HL-60 (cell line): ENCODE results near the gene C16orf90.

Experiments used
- DNase-seq, 2 experiments: peaks; one replicate each; pipeline ENCODE4 v3.0.0-alpha.2; 2010 to 2020; ENCODE audit warnings: low read depth in 1 of 2, low spot score in 1 of 2
- H3K27ac ChIP-seq: fragments of 250-450 bp; sonication (Bioruptor Pico); replicated peaks from 2 replicates; pipeline ENCODE4 v1.5.1; 2020; ENCODE audit warnings: mild to moderate bottlenecking, moderate library complexity
- H3K27me3 ChIP-seq: fragments of 250-450 bp; sonication (Bioruptor Pico); 2 replicates; pipeline ENCODE4 v1.5.1; 2021; ENCODE audit warnings: mild to moderate bottlenecking, moderate library complexity; ENCODE audit not compliant: insufficient read depth, poor library complexity, severe bottlenecking
- H3K4me3 ChIP-seq: replicated peaks from 2 replicates; pipeline ENCODE4 v1.5.1; 2011; ENCODE audit warnings: mild to moderate bottlenecking, control low read depth, low read length; ENCODE audit not compliant: insufficient read depth
- CTCF ChIP-seq: IDR thresholded peaks from one replicate; pipeline ENCODE4 v1.5.1; 2011; ENCODE audit warnings: low read length, control low read depth, inconsistent platforms; ENCODE audit not compliant: insufficient read depth
- GABPA ChIP-seq: IDR thresholded peaks from 2 replicates; pipeline ENCODE4 v1.6.1; 2012; ENCODE audit warnings: low read depth
- POLR2AphosphoS5 ChIP-seq: IDR thresholded peaks from 2 replicates; pipeline ENCODE4 v1.6.1; 2012; ENCODE audit warnings: low read depth
- SPI1 ChIP-seq: IDR thresholded peaks from 2 replicates; pipeline ENCODE4 v1.6.1; 2012; ENCODE audit warnings: low read depth, mild to moderate bottlenecking, borderline replicate concordance
- TF ChIP-seq, protein P1 (sequence below): IDR thresholded peaks from 2 replicates; pipeline ENCODE4 v1.6.1; 2012; ENCODE audit warnings: low read depth; ENCODE audit not compliant: insufficient replicate concordance

The C16orf90 gene

DNA sequence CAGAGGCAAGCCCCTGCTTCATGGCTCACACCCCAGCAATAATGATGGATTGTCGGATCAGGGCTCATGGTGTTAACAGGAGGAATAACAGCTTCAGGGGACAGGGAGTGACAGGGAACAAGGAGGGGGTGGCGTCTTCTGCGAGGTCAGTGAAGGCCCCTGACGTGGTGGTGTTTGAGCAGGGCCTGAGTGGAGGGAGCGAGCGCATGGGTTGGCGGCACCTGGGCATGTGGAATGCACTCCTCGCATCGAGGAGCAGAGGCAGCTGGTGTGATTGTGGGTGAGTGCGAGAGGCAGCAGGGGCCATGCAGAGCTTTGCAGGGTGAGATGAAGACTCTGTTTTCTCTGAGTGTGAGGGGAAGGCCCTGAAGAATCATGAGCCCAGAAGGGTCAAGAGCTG, 38.8 kb upstream of the C16orf90 start:
- Histone ChIP-seq H3K27ac (no peak overlapping the region), H3K27me3 (no peaks in the 10 kb centered on the region), H3K4me3 (no peak overlapping the region)
- no peak for DNase-seq
- TF ChIP-seq, protein P1, sequence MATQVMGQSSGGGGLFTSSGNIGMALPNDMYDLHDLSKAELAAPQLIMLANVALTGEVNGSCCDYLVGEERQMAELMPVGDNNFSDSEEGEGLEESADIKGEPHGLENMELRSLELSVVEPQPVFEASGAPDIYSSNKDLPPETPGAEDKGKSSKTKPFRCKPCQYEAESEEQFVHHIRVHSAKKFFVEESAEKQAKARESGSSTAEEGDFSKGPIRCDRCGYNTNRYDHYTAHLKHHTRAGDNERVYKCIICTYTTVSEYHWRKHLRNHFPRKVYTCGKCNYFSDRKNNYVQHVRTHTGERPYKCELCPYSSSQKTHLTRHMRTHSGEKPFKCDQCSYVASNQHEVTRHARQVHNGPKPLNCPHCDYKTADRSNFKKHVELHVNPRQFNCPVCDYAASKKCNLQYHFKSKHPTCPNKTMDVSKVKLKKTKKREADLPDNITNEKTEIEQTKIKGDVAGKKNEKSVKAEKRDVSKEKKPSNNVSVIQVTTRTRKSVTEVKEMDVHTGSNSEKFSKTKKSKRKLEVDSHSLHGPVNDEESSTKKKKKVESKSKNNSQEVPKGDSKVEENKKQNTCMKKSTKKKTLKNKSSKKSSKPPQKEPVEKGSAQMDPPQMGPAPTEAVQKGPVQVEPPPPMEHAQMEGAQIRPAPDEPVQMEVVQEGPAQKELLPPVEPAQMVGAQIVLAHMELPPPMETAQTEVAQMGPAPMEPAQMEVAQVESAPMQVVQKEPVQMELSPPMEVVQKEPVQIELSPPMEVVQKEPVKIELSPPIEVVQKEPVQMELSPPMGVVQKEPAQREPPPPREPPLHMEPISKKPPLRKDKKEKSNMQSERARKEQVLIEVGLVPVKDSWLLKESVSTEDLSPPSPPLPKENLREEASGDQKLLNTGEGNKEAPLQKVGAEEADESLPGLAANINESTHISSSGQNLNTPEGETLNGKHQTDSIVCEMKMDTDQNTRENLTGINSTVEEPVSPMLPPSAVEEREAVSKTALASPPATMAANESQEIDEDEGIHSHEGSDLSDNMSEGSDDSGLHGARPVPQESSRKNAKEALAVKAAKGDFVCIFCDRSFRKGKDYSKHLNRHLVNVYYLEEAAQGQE = no peak
- no peak for TF ChIP-seq CTCF
- no peak for TF ChIP-seq POLR2AphosphoS5
- no peak for TF ChIP-seq SPI1
- TF ChIP-seq GABPA = no peak

- Histone ChIP-seq H3K4me3 (no peak overlapping the region), H3K27me3 (no peaks in the 10 kb centered on the region), H3K27ac (no peak overlapping the region)
- TF ChIP-seq POLR2AphosphoS5 (no peak), GABPA (no peak), SPI1 (no peak), CTCF (no peak)
- TF ChIP-seq, protein P1 = no peak
- DNase-seq = no peak
Observed at GRCh38 chr16:3532741-3533140, 37.5 kb upstream of the C16orf90 start.

- Histone ChIP-seq H3K27me3 (no peaks in the 10 kb centered on the region), H3K4me3 (no peak overlapping the region), H3K27ac (no peak overlapping the region)
- DNase-seq = no peak
- TF ChIP-seq CTCF = no peak
- TF ChIP-seq GABPA = no peak
- TF ChIP-seq, protein P1 = no peak
- no peak for TF ChIP-seq SPI1
- no peak for TF ChIP-seq POLR2AphosphoS5
Observed at GRCh38 chr16:3530371-3530914, 35.2 kb upstream of the C16orf90 start.
